HG03039 (cell line): ENCODE results near the gene FGB.
A peak's percentile ranks its signal among the peaks of the same experiment; 100 is the strongest.

ENCODE experiments used
- ATAC-seq: cut with Tn5 transposase; IDR thresholded peaks from one replicate; pipeline ENCODE4 v1.9.1; 2021; ENCODE audit warnings: mild to moderate bottlenecking, moderate library complexity; ENCODE audit not compliant: unreplicated experiment

The FGB gene

GRCh38 chr4:154562697-154563254 lies at the start of gene FGB:
FGB (plus strand) TSS chr4:154563011; CDS start chr4:154563019, 8 bp downstream.
- ATAC-seq, result no peak

- no peak for ATAC-seq
These were observed 46.3 kb upstream of the FGB start for GRCh38 chr4:154516318-154517029.

GRCh38 chr4:154517591-154517990 lies 45.2 kb upstream of the FGB start:
- ATAC-seq, result no peak

GRCh38 chr4:154519214-154519613 lies 43.6 kb upstream of the FGB start:
- no peak for ATAC-seq

- ATAC-seq, result no peak
These were observed 41.2 kb upstream of the FGB start for GRCh38 chr4:154521607-154522006.

- ATAC-seq, result no peak
These were observed 36.7 kb upstream of the FGB start for GRCh38 chr4:154526151-154526550.

GRCh38 chr4:154527308-154527707 lies 35.5 kb upstream of the FGB start:
- ATAC-seq, result no peak

- ATAC-seq, result no peak
These were observed 33.9 kb upstream of the FGB start for GRCh38 chr4:154528869-154529268.

- no peak for ATAC-seq
These were observed 32.9 kb upstream of the FGB start for GRCh38 chr4:154529728-154530519.

- ATAC-seq, result no peak
These were observed 28.5 kb upstream of the FGB start for GRCh38 chr4:154534296-154534695.

GRCh38 chr4:154542271-154542879 lies 20.4 kb upstream of the FGB start:
- ATAC-seq, result no peak

- ATAC-seq, result no peak
These were observed 17.1 kb upstream of the FGB start for GRCh38 chr4:154545689-154546088.

GRCh38 chr4:154549894-154550790 lies 12.7 kb upstream of the FGB start, which contains the start of gene PLRG1:
PLRG1 (minus strand) TSS chr4:154550400; CDS start chr4:154550308, 92 bp downstream.
- peak; percentile 98 for ATAC-seq

- ATAC-seq, result peak; percentile 49
These were observed 10.7 kb upstream of the FGB start for GRCh38 chr4:154551872-154552686.

GRCh38 chr4:154559141-154559493 lies 3.7 kb upstream of the FGB start:
- ATAC-seq, result no peak

- ATAC-seq, result peak; percentile 80
These were observed 3.1 kb upstream of the FGB start for GRCh38 chr4:154559494-154560418.

- no peak for ATAC-seq
These were observed 2.4 kb upstream of the FGB start for GRCh38 chr4:154560419-154560801.

- ATAC-seq, result no peak
These were observed 2.0 kb upstream of the FGB start for GRCh38 chr4:154560824-154561231.

GRCh38 chr4:154564311-154564710 lies 1.5 kb downstream of the FGB start:
- ATAC-seq, result no peak
